HG03060 (cell line): ENCODE measurements around the gene ATF4.

Experiments used
- ATAC-seq: cut with Tn5 transposase; IDR thresholded peaks from one replicate; pipeline ENCODE4 v1.9.1; 2021; ENCODE audit warnings: low read depth, moderate number of reproducible peaks; ENCODE audit not compliant: unreplicated experiment

The ATF4 gene

DNA sequence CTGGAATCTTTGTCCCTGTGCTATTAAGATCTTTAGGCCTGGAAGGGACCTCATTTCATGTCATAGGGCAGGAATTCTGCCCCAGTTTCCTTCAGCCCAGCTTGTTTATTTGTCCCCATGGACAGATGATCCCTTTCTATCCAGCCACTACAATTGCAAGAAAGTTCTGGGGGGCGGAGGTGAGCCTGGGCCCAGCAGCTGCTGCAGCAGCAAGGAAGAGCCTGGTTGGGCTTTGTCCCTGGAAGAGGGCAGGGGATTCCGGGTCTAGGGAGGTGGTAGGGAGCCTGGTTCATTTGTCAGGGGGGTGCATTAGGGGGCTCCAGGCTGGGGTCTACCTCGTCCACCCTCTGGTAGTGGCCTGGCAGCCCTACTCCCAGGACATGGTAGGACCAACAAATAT, 33.8 kb downstream of the ATF4 start:
- ATAC-seq, result no peak

DNA sequence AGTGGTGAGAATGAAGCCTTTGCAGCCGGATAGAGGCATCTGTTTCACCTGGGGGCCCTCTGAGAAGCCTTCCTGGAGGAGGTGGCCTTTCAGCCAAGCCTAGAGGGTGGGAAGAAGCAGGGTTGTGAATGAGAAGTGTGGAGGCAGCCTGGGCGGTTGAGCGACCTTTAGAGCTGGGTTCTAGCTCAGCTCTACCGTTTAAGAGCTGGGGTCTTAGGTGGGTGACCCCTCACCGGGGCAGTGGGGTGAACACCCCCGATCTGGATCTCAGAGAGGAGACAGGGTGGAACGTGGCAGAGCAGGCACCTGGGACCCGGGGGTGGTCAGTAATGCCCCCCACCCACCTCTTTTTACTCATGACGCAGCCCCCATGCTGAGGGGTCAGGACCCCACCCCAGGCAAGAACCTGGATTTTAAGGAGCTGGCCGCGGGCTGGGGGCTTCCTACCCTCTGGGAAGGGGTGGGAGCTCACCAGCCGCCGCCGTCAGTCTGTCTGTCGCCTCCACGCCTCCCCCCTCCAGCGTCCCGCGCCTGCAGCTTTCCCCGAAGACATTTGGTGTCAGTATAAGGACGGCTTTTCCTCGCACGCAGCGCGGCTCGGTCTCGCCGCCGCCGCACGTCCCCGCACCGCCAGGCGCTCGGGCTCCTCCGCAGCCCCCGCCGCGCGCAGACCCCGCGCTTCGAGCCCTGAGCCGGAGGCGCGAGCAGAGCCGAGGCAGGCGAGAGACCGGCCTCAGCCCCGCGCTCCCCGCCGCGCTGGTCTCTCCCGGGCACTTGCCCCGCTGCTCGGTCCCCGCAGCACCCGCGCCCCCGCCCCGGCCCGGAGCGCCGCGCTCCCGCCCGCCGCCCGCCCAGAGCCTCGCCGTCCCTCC, 36.8 kb downstream of the ATF4 start:
- no peak for ATAC-seq

DNA sequence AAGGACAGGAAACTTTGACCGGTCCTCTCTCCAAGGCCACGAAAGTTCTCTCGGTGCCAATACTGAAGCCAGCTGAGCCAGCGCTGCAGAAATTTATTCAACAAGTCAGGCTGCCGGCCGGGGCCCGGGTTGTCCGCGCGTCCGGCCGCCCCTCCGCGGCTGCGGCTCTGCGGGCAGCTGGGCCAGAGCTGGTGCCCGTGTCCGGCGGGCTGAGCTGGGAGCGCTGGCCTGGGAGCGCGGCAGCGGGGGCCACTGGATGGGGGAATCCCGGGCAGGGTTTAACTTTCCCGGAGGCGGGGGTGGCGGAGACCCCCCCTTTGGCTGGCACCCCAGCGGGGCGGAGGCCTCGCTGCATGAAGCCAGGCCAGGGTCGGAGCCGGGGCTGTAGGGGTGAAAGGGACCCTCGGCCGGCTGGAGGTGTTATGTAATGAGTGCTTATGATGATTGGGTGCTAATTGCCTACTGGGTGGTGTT, 37.9 kb downstream of the ATF4 start:
- ATAC-seq, result no peak

DNA sequence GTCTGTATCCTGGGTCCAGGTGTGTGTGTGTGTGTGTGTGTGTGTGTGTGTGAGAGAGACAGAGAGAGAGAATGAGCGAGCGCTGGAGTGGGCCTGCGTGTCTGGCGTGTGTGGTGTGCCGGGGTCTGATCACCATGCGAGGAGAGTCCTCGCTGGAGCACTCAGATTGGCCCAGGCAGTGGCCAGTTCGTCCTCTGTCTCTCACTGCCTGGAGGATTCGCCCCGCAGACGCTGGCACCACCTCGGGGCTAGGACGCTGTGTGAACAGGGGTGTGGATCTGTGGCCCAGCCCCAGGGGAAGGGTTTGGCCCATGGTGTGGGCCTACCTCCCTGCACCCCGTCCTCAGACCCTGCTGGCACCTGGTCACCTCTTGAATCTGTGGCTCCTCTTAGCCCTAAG, 38.6 kb downstream of the ATF4 start:
- no peak for ATAC-seq

DNA sequence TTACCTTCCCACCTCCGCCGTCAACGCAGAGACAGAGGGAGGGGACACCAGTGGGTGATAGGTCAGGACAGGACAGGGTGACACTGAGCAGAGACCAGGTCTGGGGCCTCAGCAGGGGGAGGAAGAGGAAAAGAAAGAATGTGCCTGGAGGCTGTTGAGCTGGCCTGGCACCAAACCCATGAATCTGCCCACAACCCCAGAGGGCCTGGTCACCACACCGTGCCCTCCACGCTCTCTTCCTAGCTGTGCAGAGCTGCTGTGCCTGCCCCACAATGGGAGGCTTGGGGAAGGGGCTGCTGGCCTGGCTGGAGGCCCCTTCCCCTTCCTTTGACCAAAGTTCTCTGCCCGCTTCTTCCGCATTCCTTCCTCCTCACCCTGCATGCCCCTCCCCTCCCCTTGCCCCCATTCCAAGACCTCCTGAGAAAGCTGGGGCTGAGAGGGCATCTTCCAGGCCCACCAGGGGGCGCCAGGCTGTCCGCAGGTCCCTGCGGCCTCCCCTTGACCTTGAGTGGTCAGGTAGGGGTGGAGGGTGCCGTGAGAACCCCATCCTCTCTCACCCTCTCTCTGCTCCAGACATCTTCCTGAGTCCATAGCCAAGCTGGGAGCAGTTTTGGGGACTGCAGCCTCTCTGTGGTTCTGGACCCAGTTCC, 39.2 kb downstream of the ATF4 start:
- no peak for ATAC-seq

DNA sequence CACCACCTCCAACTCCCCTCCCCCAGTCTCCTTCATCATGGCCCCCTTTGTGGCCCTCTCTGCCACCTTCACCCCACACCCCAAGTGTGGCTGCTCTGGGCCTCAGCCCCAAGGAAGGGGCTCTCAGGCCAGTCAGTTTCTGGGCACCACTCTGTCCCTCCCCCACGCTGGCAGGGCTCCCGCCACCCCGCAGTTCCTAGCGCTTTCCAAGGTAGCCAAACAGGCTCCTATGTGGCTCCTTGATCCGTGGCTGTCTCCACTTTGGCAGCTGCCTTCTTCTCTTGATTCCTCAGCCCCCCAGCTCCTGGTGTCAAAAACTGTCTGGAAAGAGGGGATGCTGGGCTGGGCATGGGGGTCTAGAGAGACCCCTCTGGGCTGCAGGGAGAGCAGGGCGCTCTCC, 39.8 kb downstream of the ATF4 start:
- no peak for ATAC-seq

DNA sequence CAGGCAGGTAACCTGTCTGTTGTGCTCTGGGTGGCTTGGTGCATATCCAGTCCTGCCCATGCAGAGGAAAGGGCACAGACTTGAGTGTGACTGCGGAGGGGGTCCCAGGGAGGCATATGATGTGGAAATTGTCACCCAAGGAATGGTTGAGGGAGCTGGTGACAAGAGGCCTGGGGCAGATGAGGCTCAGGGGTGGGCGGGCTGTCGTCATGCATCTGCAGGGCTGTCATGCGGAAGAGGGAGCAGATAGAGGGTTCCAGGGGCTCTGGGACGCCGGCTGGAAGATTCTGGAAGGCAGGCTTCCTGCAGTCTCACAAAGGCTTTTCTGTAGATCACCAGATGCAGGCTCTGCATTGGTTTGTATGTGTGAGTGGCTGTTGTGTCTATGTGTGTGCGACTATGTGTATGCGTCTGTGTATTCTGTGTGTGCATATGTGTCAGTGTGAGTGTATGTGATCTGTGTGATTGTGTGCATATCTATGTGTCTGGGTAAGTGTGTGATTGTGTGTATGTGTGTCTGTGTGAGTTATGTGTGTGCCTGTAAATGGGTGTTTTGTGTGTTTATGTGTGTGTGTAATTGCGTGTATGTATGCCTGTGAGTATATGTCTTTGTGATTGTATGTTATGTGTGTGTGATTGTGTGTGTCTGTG, 42.6 kb downstream of the ATF4 start:
- no peak for ATAC-seq

DNA sequence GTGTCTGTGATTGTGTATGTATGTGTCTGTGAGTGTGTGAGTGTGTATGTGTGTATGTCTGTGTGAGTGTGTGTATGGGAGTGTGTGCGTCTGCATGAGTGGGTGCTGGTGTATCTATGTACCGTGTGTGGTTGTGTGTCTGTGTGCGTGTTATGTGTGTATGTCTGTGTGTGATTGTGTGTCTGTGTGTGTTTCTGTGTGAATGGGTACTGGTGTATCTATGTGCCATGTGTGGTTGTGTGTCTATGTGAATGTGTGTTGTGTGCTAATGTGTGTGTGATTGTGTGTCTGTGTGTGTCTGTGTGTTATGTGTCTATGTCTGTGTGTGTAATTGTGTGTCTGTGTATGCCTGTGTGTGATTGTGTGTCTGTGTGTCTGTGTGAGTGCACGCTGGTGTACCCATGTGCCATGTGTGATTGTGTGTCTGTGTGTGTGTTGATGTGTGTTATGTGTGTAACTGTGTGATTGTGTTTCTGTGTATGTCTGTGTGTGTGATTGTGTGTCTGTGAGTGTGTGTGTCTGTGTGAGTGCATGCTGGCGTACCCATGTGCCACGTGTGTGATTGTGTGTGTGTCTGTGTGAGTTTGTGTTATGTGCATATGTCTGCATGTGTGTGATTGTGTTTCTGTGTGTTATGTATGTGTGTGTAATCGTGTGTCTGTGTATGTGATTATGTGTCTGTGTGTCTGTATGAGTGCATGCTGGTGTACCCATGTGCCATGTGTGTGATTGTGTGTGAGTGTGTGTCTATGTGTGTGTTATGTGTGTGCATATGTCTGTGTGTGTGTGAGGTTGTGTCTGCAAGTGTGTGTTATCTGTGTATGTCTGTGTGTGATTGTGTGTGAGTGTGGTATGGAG, 43.4 kb downstream of the ATF4 start:
- ATAC-seq, result no peak

DNA sequence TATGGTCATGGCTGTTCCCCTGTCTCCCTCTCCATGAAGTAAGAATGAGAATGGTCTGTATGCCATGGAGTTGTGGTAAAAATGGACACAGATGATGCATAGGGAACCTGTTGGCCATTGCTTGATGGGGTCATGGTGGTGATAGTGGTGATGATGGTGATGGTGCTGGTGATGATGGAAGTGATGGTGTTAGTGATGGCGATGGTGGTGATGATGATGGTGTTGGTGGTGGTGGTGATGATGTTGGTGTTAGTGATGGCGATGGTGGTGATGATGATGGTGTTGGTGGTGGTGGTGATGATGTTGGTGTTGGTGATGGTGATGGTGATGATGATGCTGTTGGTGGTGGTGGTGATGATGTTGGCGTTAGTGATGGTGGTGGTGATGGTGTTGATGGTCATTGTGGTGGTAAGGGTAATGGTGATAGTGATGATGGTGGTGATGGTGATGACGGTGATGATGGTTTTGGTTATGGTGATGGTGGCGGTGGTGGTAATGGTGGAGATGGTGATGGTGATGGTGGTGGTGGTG, 45.1 kb downstream of the ATF4 start:
- ATAC-seq, result no peak

DNA sequence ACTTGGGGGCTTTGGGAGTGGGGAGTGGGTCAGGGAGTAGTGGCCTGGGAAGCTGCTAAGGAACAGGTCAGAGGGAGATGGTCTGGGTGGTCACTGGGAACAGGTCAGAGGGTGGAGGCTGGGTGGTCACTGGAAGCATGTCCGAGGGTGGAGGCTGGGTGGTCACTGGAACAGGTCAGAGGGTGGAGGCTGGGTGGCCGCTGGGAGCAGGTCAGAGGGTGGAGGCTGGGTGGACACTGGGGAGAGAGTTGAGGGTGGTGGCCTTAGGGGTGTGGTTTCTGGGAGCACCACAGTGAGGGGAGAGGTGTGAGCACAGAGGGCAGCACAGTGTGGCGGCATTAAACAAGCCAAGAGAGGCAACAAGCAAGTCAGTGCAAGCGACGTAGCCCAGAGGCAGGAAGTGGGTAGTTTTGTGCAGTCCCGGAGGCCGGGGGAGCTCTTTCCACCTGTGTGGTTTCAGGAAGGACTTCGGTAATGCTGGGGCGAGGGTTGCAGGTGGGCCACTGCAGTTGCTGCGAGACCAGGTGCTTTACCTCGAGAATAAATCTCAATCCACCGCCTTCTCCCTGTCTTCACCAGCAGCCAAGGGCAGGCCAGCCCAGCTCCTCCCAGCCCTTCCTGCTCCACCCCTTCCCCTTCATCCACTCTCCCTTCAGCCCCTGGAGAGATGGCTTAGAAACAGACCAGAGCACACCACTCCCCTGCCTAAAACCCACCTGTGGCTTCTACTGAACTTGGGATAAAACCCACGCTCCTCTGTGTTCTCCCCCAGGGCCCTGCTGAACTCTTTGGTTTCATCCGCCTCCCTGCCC, 47.0 kb downstream of the ATF4 start:
- no peak for ATAC-seq

DNA sequence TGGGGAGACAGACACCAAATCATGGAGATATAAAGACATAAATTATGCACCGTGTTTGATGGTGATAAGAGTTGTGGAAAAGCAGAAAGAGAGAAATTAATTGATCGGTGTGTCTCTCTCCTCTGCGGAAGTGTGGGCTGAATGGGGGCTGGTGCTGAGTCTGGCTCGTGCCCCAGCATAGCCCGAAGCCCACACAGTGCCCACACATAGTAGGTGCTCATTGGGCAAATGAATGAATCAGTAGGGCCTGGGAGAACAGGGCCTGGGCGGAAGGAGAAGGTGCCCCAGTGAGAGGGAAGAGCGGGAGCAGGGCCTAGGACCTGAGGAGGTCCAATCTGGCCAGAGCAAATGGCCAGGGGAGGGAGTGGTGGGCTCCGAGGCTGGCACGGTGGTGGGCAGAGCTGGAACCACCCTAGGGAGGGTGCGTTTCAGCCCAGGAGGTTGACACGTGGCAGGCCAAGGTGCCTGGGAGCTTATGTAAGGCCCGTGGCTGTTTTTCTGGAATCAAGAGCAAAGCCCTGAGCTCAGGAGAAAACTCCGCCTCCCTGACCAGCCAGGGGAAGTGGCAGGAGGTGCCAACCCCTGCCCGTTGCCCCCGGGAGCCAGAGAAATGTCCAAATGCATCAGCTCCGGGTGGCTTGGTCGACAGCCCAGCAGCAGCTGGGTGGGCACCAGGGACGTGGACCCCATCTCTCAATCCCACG, 48.1 kb downstream of the ATF4 start:
- ATAC-seq, result no peak

DNA sequence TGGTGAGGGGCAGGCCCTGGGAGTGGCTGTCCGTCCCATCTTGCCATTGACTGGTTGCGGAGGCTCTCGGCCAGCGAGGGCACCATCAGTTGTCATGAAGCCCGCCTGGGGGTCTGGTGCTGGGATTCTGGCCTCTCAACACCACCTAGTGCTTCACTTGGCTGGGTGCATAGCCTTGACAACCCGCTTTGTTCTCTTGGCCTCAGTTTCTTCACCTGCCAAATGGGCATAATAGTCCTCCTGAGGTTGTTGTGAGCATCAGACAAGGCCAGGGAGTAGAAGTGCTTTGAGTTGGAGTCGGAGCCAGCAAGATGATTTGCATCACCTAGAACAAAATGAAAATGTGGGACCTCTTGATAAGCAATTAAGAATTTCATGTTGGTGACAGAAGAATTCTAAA, 48.7 kb downstream of the ATF4 start:
- no peak for ATAC-seq

DNA sequence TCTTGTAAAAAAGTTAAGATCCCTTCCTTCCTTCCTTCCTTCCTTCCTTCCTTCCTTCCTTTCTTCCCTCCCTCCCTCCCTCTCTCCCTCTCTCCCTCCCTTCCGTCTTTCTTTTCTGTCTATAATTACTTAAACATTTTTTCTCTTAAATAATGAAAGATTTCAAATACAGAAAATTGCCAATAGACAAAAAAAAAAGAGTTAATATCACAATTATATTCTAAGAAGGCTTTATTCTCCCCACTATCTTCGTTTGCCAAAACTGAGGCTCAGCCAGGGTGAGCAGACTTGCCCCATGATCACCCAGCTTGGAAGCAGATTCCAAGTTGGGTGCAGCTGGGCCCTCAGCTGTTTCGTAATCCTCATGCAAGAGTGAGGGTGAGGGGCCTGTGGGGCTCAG, 49.9 kb downstream of the ATF4 start:
- no peak for ATAC-seq

DNA sequence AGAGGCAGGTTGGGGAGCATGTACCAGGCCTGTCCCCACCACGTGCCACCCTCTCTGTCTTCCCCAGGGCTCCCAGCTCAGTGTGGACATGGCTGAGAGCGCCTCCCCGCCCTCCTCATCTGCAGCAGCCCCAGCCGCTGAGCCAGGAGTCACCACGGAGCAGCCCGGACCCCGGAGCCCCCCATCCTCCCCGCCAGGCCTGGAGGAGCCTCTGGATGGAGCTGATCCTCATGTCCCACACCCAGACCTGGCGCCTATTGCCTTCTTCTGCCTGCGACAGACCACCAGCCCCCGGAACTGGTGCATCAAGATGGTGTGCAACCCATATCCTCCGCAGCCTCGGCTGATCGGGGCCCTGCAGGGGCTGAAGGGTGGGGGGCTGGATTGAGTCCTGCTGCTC, 50.3 kb downstream of the ATF4 start, which contains the start of gene CACNA1I:
Gene CACNA1I, plus strand, starts transcription at position 89 of the 400 bp plus-strand sequence. Its CDS starts 0 bp downstream, at position 89.
- ATAC-seq, result no peak

DNA sequence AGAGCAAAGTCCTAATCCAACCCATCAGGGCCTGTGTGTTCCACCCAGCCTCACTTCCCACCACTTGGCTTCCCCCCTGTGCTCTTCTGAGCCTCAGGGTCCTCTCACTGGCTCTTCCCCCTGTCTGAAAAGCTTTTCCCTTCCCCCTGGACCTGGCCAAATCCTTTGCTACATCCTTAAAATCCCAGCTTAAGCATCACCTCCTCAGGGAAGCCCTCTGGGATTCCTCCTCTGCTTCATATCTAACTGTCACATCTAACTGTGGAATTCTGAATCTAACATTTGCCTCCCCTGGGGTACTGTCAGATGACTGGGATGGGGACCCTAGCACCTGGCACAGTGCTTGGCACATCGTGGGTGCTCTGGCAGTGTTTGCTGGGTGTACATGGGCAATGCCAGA, 51.2 kb downstream of the ATF4 start:
- ATAC-seq, result no peak
